ENCODE results near the gene SLC4A4.

Gene SLC4A4

GRCh38 chr4:71338846-71339593 lies at the start of gene SLC4A4:
SLC4A4 (plus strand) TSS chr4:71339020.
- no peak for DNase-seq

GRCh38 chr4:71290074-71290473 lies 48.7 kb upstream of the SLC4A4 start:
- DNase-seq = no peak

GRCh38 chr4:71290476-71290875 lies 48.3 kb upstream of the SLC4A4 start:
- DNase-seq = no peak

GRCh38 chr4:71292228-71292627 lies 46.6 kb upstream of the SLC4A4 start:
- DNase-seq = no peak

- DNase-seq = no peak
Measured at GRCh38 chr4:71293705-71294104, 45.1 kb upstream of the SLC4A4 start.

DNA sequence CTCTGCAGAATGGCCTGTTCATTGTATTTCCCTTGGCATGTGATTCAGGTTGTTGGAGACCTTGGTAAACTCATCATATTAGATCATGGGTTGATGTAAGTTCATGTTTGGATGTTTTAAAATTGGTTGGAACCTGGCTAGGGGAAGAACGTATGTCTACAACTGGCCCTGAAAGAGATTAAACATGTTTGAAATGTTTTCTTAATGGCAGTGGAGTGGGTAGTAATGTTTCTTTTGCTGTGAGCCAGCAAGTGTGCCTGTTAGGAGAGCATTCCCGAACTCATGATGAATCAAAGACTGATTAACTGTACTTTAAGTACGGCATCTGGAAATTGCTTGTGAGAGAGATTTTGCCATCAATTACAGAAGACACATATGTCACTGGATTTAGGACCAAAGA lies 44.5 kb upstream of the SLC4A4 start:
- DNase-seq = no peak

- no peak for DNase-seq
Measured at GRCh38 chr4:71296945-71297344, 41.9 kb upstream of the SLC4A4 start.

- no peak for DNase-seq
Measured at GRCh38 chr4:71300362-71300761, 38.5 kb upstream of the SLC4A4 start.

DNA sequence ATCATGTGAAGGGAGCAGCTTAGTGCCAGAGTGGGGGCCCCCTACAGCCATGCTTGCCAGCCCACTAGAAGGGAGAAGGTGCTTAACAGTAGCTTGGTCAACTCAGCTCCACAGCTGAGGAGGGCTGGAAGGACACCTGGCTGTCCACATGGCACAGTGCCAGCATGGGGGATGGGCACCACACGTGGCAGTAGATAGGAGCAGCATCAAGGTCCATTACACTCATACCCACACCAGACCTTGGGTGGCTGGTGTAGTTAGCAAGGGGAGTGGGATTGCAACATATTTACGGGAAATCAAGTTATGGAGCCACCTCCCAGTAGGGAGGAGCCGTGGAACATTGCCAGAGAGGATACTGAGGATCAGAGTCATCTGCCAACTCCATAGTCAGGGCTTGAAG lies 37.9 kb upstream of the SLC4A4 start:
- DNase-seq = no peak

- no peak for DNase-seq
Measured at GRCh38 chr4:71303287-71303686, 35.5 kb upstream of the SLC4A4 start.

- no peak for DNase-seq
Measured at GRCh38 chr4:71303850-71304249, 35.0 kb upstream of the SLC4A4 start.

- DNase-seq = peak; percentile 4
Measured at GRCh38 chr4:71304289-71304850, 34.5 kb upstream of the SLC4A4 start.

GRCh38 chr4:71307729-71308128 lies 31.1 kb upstream of the SLC4A4 start:
- DNase-seq = no peak

DNA sequence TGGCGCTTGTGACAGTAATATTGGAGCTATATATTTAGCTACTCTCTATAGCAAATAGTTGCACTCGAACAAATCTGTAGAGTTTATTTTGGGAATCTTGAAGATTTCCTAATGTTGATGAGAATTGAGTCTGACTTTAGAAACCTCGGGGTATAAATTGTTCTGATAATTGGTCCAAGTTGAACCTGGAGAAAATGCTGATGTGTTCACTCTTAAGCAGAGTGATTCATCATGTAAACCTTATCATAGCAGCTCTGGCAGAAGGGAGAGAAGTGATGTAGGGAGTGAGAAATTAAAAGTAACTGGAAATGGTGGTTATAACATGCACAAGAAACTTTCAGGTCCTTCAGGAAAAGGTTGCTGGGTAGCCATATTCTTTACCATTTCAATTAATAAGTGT lies 16.4 kb upstream of the SLC4A4 start:
- no peak for DNase-seq

- DNase-seq = no peak
Measured at GRCh38 chr4:71333368-71333767, 5.5 kb upstream of the SLC4A4 start.

DNA sequence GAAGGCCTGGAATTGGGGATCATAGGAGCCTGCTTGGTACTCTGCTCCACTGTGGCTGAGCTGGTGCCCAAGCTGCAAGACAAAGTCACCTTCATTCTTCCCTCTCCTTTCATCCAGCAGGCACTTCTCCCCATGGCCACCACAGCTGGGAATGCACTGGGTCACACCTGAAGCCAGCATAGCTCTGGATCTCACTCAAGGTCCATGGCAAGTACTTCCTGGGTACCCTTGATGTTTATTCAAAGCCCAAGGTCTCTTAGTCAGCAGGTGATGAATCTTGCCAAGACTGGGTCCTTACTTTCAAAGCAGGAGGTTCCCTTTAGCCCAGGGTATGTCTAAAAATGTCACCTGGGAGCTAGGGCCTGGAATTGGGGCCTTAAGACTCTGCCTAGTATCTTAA lies 4.9 kb upstream of the SLC4A4 start:
- no peak for DNase-seq

GRCh38 chr4:71334465-71334882 lies 4.3 kb upstream of the SLC4A4 start:
- DNase-seq = no peak

GRCh38 chr4:71343670-71344466 lies 5.0 kb downstream of the SLC4A4 start:
- no peak for DNase-seq

GRCh38 chr4:71346710-71347109 lies 7.9 kb downstream of the SLC4A4 start:
- no peak for DNase-seq

DNA sequence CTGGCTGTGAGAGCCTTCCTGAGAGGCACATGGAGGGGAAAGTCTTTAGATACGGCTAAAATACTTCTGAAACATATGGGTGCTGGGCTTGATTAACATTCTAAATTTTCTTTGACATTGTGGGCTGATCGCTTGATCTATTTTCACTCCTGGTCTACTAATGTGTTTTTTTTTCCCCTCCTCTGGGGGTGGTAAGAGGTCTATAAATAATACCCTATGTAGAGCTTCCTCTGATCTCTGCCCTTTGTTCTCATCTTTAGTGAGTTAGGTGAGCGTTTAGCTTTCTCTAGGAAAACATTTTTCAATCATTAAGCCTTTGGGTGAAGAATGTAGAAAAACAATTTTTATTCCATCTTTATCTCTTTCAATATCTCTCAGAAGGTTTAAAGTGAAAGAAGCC lies 9.8 kb downstream of the SLC4A4 start:
- no peak for DNase-seq

DNA sequence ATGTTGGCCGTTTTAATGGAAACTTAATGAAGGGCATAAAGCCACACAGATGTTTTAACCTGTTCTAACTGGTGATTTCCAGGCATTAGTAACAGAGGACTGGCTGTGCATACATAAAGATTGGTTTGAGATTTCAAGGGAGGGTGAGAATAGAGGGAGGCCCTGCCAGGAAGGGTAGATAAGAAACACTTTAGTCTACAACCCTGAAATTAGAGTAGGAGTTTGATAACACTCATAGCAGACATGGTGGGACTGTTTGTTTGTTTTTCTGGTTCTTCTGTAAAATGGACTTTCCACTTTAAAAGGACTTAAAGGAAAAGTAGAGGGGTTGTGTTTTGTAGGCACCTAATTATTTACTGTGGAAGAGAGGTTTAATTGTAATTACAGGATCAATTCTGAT lies 16.2 kb downstream of the SLC4A4 start:
- DNase-seq = no peak

DNA sequence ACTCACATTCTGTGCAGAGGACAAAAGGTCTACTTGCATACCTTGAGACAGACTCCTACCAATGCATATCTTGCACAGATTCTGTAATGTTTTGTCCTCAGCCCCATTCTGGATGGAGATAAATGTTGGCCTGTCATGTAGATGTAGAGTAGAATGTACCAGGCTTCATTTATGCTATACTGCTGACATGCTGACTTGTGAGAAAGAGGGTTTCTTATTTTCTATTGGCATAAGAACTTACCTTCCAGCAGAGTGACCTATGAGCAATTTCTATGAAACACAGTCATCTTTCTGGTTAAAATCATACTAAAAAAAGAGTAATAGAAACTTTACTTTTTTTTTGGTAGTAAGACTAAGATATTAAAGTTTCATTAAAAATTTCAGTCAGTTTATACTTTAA lies 17.2 kb downstream of the SLC4A4 start:
- no peak for DNase-seq

DNA sequence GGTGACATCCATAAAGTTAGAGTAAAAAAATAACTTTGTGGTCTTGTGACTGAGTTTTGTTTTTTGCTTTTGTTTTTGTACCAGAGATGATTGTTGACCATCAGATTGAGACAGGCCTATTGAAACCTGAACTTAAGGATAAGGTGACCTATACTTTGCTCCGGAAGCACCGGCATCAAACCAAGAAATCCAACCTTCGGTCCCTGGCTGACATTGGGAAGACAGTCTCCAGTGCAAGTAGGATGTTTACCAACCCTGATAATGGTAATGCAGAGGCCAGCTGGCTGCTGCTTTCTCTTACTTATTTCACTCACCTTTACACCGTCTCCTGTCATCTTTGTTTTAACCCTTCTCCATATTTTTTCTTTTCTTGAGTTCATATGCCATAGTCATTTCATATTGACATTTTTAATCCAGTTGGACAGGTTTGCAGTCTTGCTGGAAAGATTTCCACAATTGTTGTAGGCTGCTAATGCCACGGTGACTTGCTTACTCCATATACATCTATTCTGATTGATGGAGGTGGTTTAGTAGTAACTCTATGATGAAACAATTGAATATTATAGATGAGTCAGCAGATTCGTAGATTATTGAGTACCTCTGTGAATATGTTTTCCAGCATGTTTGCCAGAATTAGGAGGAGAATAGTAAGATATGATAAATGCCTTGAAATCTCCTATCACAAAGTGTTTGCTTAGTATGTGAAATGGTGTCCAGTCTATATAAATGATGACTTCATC lies 18.3 kb downstream of the SLC4A4 start:
- no peak for DNase-seq
